ENCODE results near the gene NFATC1.
"Not testable (repeated sequence)": the region's sequence is repeated elsewhere in the genome, so short reads cannot be mapped to it uniquely, and the experiment has no call there.

Gene NFATC1

DNA sequence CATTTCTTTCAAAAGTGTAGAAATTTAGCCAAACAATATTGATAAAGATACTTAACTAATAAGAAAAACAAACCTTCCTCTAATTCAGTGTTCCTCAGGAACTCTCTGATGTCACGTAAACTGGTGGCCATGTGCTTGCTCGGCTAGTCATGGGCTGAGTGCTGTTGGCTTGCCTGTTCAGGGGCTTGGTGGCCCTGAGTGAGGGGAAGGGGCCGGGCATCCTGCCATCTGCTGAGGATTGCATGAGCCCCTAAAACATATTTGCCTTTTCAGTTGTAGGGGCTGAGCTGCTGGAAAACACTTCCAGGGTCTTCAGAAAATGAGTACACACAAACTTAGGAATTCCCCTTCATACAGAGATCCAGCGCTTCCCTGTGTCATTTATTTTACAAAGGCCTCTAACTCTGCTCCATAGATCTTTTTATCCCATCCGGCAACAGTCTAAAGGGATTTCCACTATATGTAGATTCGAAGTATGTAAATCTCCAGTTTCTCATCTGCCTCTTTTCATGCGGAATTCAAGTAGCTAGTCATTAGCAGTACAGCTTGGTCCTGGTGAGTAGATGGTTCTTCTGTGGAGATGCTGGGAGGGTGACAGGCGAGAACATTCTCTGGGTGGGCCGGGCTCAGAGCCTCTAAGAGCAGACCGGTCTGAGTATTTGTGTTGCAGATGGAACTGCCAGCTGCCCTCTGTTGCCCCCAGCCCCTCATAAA is 20.1 kb upstream of the NFATC1 start:
- no peak for DNase-seq

- DNase-seq = not testable (repeated sequence)
Measured at GRCh38 chr18:79376661-79377060, 19.1 kb upstream of the NFATC1 start.

- peak in 1 of 14 donors; percentile 64 for DNase-seq
Measured at GRCh38 chr18:79377187-79377891, 18.4 kb upstream of the NFATC1 start.

GRCh38 chr18:79378536-79379250 is 17.0 kb upstream of the NFATC1 start:
- DNase-seq = peak in 12 of 14 donors; percentile 18 to 85 (median 61)

- DNase-seq = no peak
Measured at GRCh38 chr18:79379251-79379905, 16.4 kb upstream of the NFATC1 start.

DNA sequence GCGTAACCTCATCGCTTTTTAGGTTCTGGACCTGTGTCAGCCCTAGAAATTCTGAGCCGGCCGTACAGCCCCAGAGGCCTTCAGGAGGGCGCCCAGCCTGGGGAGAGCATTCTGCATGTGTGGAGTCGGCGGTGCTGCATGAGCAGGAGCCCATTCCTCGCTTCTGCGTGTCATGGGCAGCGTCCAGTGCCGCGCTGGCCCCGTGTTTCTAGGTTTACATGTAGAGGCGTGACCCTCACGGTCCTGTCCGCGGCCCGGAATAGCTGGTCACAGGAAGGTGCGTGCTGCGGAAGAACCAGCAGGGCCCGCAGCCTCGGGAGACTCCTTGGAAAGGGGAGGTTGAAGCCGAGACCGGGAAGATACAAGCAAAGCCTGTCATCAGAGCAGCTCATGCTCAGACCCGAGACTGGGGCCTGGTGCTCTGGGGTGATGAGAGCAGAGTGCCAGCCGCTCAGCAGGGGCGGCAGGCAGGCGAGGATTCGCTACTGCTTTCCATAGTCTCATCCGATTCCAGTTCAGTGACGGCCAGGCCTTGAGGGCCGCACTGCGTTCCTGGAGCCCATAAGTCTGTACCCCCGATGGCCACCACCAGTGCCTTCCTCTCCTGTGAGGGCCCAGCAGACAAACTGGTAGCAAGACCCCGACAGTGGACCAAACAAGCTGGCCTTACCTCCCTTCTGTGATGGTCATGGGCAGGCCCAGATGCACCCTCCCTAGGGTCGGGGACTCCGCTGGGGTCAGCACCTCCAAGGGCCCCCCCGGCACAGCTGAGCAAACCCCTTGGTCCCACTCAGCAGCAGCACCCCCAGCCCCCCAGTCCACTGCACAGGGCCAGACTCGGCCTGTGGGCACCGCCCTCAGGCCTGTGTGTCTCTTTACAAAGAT is 15.6 kb upstream of the NFATC1 start:
- no peak for DNase-seq

DNA sequence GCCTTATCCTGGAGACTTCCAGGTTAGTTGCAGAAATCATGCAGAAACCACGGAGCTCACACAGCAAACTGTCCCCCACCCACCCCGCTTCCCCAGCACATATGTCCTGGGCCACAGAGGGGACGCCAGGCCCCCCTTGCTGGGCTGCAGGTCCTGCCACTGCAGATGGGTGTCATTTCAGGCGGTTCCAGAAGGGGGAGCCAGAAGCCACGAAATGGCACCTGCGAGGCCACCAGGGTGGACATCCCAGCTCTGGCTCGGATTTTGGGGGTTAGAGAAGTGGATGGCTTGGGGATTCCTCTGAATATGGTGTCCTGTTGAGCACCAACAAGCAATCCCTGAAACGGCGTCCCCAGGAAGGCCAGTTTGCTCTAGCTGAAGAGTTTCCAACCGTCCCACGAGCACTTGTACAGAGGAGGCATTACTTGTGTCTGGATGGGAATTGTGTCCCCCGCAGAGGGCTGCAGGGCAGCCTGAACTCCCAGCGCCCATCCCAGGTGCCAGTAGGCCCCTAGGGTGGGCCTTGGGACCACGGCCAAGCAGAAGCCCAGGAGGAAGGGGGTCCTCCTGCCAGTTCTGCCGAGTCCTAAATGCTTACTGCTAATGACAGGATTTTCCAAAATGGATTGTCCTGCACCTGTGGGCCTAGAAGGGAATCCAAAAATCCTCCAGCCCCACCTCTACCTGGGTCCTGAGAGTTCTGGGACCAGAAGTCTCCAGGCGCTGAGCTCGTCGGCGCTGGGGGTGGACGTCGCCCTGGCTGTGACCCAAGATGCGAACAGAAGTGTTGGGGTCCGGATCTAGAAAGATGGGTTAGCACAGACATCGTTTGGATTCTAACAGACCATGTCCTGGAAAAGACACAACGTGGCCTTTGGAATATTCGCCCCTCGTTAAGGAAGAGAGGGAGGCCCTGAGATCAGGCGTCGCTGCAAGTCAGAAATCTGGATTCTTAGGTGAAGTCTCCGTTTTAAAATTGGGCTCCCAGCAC is 14.6 kb upstream of the NFATC1 start:
- peak in 11 of 14 donors; percentile 18 to 77 (median 51) for DNase-seq

DNA sequence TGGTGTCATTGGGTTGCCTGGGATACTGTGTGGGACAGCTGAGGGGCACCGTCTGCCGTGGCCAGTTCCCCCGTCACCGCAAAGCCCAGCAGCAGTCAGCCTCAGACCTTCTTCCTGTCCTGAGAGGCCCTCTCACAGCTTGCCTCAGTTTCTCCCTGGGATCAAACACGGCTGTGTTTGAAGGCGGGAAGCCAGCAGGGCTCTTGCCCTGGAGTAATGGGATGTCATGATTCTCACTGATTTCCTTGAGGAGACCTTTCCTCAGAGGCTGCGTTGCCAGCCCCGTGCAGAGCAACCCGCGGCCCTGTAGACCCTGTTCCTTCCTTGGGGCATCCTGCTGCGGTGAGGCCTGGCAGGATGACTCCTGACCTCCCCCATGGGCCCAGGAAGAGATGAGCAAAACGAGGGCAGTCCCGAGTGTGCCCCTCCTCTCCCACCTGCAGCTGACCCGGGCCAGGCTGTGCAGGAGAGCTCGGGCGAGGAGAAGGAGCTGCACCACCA is 13.9 kb upstream of the NFATC1 start:
- no peak for DNase-seq

- DNase-seq = no peak
Measured at GRCh38 chr18:79382681-79383387, 12.9 kb upstream of the NFATC1 start.

- DNase-seq = no peak
Measured at GRCh38 chr18:79383388-79384056, 12.2 kb upstream of the NFATC1 start.

GRCh38 chr18:79384151-79384807 is 11.5 kb upstream of the NFATC1 start:
- DNase-seq = no peak

DNA sequence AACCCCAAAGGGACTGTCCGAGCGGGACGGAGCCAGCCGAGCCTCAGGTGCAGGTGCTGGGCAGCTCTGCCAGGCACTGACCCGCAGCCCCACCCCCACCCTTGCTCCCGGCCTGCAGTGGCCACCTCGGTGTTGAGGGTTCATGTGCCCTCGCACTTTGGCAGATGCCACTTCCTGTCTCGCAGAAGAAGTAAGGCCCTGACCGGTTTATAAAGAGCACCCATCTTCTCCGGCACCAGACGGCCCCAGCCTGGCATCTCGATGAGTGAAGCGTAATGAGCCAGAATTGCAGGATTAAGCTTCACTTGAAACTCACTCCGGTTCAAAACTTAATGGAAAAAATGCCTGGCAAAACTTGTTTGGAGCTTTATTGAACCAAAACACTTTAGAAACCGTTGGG is 10.9 kb upstream of the NFATC1 start:
- no peak for DNase-seq

DNA sequence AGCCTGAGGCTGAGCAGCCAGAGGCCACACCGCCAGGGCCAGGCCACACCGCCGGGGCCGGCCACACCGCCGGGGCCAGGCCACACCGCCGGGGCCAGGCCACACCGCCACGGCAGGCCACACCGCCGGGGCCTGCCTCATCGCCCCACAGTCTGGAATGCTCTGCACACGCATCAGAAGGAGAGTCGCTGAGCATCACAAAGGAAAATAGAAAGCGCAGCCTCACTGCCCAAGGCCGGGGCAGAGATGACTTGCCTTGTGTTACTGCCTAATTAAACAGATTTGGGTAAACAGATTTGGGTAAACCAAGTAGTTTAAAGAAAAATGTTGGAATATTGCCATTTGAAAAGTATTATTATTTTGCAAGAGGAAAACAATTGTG is 10.4 kb upstream of the NFATC1 start:
- DNase-seq = no peak

DNA sequence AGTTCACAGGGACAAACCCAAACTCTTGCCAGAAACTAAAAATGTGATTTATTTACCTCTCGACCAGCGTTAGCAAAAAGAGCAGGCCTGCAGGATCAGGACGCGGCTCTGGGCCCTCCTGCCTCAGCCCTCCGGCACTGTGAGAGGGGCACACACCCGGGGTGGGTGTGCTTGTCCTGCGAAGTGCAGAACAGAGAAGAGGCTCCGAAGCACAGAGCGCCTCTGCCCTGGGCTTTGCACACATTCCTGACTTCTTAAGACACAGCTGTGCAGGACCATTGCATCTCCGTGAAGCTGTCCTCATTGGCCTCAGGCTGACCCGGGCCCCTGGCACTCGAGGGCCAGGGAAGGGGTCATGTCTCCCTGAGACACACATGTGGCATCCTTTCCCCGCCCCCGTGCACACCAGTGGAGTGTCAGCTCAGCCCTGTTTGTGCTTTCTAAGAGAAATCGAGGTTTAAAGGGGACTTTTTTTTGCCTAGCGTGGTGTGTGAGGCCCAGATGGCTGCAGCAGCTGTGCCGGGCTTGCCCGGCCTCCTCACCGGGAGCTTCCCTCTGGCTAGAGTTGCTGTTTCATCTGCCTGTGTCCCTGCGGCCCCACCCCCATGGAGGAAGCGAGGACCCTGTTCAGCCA is 9.9 kb upstream of the NFATC1 start:
- DNase-seq = no peak

- DNase-seq = no peak
Measured at GRCh38 chr18:79386547-79386946, 9.2 kb upstream of the NFATC1 start.

GRCh38 chr18:79387214-79387613 is 8.5 kb upstream of the NFATC1 start:
- DNase-seq = no peak

- DNase-seq = no peak
Measured at GRCh38 chr18:79387615-79388014, 8.1 kb upstream of the NFATC1 start.

- no peak for DNase-seq
Measured at GRCh38 chr18:79388043-79388442, 7.7 kb upstream of the NFATC1 start.

All from C1 segment of cervical spinal cord (tissue), 14 donors.